ENCODE data around the gene NOL7.

NOL7 gene

DNA sequence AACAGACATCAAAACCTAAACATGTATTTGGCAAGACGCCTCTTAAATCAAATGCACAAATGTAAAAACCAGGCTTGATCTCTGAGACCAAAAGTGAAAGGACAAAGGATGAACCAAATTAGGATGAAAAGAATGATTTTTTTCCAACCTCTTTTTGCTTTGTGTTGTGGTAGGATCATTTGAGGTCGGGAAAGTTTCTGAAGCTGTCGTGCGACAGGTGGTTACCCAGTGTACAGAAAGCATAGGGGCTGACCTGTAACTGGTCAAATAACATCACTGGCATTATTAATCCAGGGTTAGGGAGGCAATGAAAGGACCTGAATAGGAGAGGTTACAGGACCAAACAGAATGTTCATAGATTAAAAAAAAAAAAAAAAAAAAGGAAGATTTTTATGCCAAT is 18.1 kb upstream of the NOL7 start:
- no peak for DNase-seq (ENCODE audit: low read depth)

DNA sequence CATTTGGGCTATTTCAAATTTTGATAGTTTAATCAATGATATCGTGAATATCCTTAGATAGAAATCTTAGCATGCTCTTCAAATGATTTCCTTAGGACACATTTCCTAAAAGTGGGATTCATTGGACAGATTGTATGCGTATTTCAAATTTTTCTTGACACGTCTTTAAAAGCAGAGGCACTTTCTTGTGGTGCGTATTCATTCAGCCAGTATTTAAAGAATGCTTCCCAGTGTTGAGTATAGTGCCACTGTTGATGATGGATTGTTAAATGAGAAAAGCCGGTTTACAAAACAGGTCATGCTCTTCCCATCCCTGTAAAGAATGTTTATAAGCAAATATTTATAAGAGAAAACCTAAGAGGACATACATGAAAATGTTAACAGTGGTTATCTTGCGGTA is 15.1 kb upstream of the NOL7 start:
- no peak for DNase-seq (ENCODE audit: low read depth)

- no peak for DNase-seq (ENCODE audit: low read depth)
Measured at GRCh38 chr6:13604135-13604534, 11.0 kb upstream of the NOL7 start.

- DNase-seq (ENCODE audit: low read depth): no peak
Measured at GRCh38 chr6:13604546-13605416, 10.4 kb upstream of the NOL7 start.

GRCh38 chr6:13605634-13606033 is 9.5 kb upstream of the NOL7 start:
- no peak for DNase-seq (ENCODE audit: low read depth)

- no peak for DNase-seq (ENCODE audit: low read depth)
Measured at GRCh38 chr6:13611715-13612114, 3.4 kb upstream of the NOL7 start.

- no peak for DNase-seq (ENCODE audit: low read depth)
Measured at GRCh38 chr6:13613029-13613594, 2.0 kb upstream of the NOL7 start.

DNA sequence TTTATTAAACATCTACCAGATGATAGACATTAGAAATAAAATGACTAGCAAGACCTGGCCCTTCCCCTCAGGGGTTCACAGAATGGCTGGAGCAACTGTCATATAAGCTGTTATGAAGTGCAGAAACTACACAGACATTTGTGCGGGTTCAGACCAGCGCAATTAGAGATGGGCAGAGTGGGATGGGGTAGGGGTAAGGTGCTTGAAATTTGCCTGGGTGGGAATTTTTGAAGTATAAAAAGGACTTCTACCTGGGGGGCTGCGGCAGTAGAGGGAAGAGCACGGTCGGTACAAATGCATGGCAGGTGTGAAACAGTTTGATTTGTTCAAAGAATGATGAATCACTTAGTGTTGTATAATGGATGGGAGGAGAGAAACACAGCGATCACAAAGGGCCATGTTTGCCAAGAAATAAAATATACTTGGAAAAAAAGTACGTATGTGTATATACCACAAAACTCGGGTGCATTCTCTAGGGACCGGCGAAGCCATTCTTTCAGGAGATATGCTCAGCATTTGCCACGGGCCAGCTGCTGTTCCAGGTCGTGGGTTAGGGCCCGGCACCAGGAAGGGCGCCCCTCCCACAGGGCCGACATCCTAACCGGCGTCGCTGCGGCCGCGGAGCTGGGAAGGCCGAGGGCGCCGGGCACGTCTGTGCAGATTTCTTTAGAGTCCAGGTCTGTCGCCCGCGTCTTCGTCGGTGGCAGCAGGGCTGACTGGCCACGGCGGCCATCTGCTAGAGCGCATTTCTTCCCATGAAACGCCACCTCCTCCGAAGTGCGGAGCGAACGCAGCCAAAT is 809 bp upstream of the NOL7 start:
- no peak for DNase-seq (ENCODE audit: low read depth)

GRCh38 chr6:13615792-13616120 is 621 bp downstream of the NOL7 start:
- DNase-seq (ENCODE audit: low read depth): peak; percentile 21

DNA sequence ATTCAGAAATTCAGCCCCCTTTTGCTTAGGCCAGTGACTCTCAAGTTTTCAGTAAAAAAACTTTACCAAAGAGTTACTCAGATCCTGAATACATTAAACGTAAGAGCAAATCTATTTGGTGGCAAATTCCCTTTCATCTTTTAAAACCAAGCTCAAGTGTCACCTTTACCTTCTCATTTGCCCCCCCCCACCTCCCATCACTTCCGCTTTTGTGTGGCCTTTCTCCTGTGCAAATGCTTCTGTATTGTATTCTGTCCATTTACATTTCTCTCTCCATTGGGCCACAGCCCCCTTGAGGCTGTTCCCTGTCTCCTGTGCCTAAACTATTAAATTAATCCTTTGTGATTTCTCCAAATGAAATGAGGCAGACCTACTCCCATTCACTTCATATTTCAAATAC is 1.9 kb downstream of the NOL7 start:
- DNase-seq (ENCODE audit: low read depth): no peak

DNA sequence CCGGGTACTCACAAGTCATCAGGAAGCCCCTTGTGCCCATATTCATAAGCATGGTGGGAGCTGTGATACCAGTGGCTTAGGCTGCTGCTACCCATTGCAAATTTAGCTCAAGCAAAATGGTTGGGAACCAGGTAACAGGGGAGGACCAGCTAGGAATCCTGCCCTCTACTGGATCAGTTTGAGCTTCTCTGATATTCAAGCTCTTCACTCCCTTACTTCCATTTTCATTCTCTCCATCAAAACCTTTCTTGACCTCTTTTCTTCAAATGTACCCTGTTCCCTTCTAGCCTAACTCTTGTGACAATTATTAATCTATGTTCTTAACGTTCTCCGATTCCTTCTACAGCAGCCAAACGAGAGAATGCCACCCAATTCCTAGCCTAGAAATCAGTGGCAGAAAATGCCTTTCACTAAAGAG is 9.7 kb downstream of the NOL7 start:
- DNase-seq (ENCODE audit: low read depth): no peak

GRCh38 chr6:13629459-13630116 is 14.5 kb downstream of the NOL7 start:
- DNase-seq (ENCODE audit: low read depth): no peak

- no peak for DNase-seq (ENCODE audit: low read depth)
Measured at GRCh38 chr6:13630499-13630898, 15.4 kb downstream of the NOL7 start.

DNA sequence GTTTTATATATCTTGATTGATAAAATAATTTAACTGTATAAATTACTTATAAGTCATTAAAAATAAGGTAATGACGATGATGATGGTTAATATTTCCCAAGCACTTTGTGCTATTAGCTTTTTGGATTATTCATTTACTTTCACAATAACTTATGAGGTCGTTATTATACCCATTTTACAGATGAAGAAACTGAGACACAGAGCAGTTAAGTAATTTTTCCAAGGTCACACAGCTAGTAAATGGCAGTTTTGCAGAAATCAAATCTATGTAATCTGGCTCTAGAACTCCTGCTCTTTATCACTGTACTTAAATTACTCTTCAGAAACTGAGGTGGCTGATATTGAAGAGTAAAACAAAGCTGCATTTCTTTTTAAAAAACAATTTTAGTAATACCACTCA is 18.2 kb downstream of the NOL7 start:
- no peak for DNase-seq (ENCODE audit: low read depth)

- no peak for DNase-seq (ENCODE audit: low read depth)
Measured at GRCh38 chr6:13635948-13636658, 21.0 kb downstream of the NOL7 start.

- no peak for DNase-seq (ENCODE audit: low read depth)
Measured at GRCh38 chr6:13638014-13638413, 22.9 kb downstream of the NOL7 start.

- DNase-seq (ENCODE audit: low read depth): no peak
Measured at GRCh38 chr6:13638626-13639025, 23.5 kb downstream of the NOL7 start.

- DNase-seq (ENCODE audit: low read depth): no peak
Measured at GRCh38 chr6:13641315-13641714, 26.2 kb downstream of the NOL7 start.

- DNase-seq (ENCODE audit: low read depth): no peak
Measured at GRCh38 chr6:13643125-13643524, 28.0 kb downstream of the NOL7 start.

- DNase-seq (ENCODE audit: low read depth): no peak
Measured at GRCh38 chr6:13648850-13649249, 33.7 kb downstream of the NOL7 start.

DNA sequence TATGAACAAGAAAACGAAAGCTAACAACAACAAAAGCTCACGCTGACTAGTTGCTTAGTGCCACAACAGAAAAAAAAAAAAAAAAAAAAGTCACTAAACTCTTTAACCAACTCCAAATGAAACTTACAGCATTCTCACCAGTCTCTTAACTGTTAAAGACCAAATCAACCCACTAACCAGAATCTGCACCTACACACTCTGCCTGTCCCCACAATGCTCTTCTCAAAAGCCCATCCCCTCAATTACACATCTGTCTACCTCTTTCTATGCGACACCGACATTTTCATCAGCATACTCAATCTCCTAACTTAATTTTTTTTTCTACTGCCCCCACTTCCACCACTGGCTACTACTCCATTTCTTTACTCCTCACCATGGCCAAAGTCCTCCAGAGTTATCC is 34.3 kb downstream of the NOL7 start:
- no peak for DNase-seq (ENCODE audit: low read depth)

GRCh38 chr6:13653296-13653695 is 38.2 kb downstream of the NOL7 start:
- no peak for DNase-seq (ENCODE audit: low read depth)

Measured in T follicular helper cell (primary cell).